Measurements from ENCODE around the gene PADI1. TPM values are rescaled to one million over a fixed set of nuclear protein-coding genes. Genes with fewer than 3 reads are reported as not detected.

PADI1 gene
- total RNA-seq, 1 donor from 2014 or later: not detected

DNA sequence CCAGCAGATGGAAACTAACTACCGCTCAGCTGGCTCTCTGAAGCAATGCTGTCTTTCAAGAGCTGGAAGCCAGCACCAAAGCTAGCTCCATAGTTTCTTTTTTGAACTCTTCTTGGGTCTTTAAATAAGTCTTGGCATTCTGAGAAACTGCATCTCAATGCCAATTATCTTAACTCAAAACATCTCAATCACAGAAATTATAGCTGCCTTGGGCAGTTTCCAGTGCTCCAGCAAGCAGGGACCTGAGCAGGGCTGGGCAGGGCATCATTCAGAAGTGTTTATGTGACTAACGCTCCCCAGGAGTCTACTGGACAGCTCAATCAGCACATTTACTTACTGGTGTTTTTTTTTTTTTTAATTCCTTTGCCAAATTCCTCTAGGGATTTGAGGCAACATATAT lies 84.8 kb downstream of the PADI1 start:
- Mint-ChIP-seq H3K36me3 (ENCODE audit: low read depth, unreplicated experiment) (no peaks in the 10 kb centered on the region), H3K4me1 (ENCODE audit: low read depth, unreplicated experiment) (peaks cover 5% of the 10 kb centered on the region), H3K9me3 (ENCODE audit: unreplicated experiment) (peaks cover 2% of the 10 kb centered on the region), H3K4me3 (ENCODE audit: unreplicated experiment) (no peak overlapping the region), H3K27ac (ENCODE audit: unreplicated experiment) (no peak overlapping the region), H3K27me3 (ENCODE audit: low read depth, unreplicated experiment) (peaks cover 32% of the 10 kb centered on the region)
- Histone ChIP-seq H3K4me2 (ENCODE audit: low read length) (peak overlapping the region; percentile 27), H3K4me1 (ENCODE audit: insufficient read depth, low read length) (peaks cover 19% of the 10 kb centered on the region), H3K27ac (ENCODE audit: low read depth, low read length) (no peak overlapping the region), H3K27me3 (ENCODE audit: insufficient read depth, low read length) (peaks cover 5% of the 10 kb centered on the region), H4K20me1 (ENCODE audit: insufficient read depth, low read length) (no peaks in the 10 kb centered on the region), H3K4me3 (ENCODE audit: insufficient read depth, low read depth, low read length) (no peak overlapping the region), H3K9me3 (ENCODE audit: insufficient read depth, low read depth, low read length) (no peaks in the 10 kb centered on the region), H3K79me2 (ENCODE audit: insufficient read depth, low read length) (no peaks in the 10 kb centered on the region), H3K9ac (ENCODE audit: low read length) (no peak overlapping the region), H2AFZ (ENCODE audit: low read depth, low read length) (no peak overlapping the region), H3K36me3 (ENCODE audit: insufficient read depth, low read length) (no peaks in the 10 kb centered on the region)
- peak; percentile 32 for FAIRE-seq
- TF ChIP-seq EZH2 (IDR thresholded peaks at IDR 0.05; ENCODE audit: insufficient read depth, low read length) (no peak), CTCF (IDR thresholded peaks at IDR 0.05; ENCODE audit: insufficient read depth, low read depth, low read length) (no peak)
- peak; percentile 64 for DNase-seq (ENCODE audit: low read depth)

- Histone ChIP-seq H2AFZ (ENCODE audit: low read depth, low read length) (no peak overlapping the region), H3K27me3 (ENCODE audit: insufficient read depth, low read length) (peaks cover 5% of the 10 kb centered on the region), H3K4me3 (ENCODE audit: insufficient read depth, low read depth, low read length) (no peak overlapping the region), H3K9ac (ENCODE audit: low read length) (no peak overlapping the region), H3K36me3 (ENCODE audit: insufficient read depth, low read length) (no peaks in the 10 kb centered on the region), H3K9me3 (ENCODE audit: insufficient read depth, low read depth, low read length) (no peaks in the 10 kb centered on the region), H3K4me1 (ENCODE audit: insufficient read depth, low read length) (peaks cover 19% of the 10 kb centered on the region), H4K20me1 (ENCODE audit: insufficient read depth, low read length) (no peaks in the 10 kb centered on the region), H3K27ac (ENCODE audit: low read depth, low read length) (no peak overlapping the region), H3K79me2 (ENCODE audit: insufficient read depth, low read length) (no peaks in the 10 kb centered on the region), H3K4me2 (ENCODE audit: low read length) (no peak overlapping the region)
- DNase-seq (ENCODE audit: low read depth) (no peak), FAIRE-seq (no peak)
- H3K36me3 Mint-ChIP-seq (ENCODE audit: low read depth, unreplicated experiment): no peaks in the 10 kb centered on the region
- peaks cover 28% of the 10 kb centered on the region for H3K27me3 Mint-ChIP-seq (ENCODE audit: low read depth, unreplicated experiment)
- H3K4me3 Mint-ChIP-seq (ENCODE audit: unreplicated experiment): no peak overlapping the region
- H3K9me3 Mint-ChIP-seq (ENCODE audit: unreplicated experiment): peaks cover 2% of the 10 kb centered on the region
- TF ChIP-seq EZH2 (IDR thresholded peaks at IDR 0.05; ENCODE audit: insufficient read depth, low read length) (no peak), CTCF (IDR thresholded peaks at IDR 0.05; ENCODE audit: insufficient read depth, low read depth, low read length) (no peak)
- peaks cover 5% of the 10 kb centered on the region for H3K4me1 Mint-ChIP-seq (ENCODE audit: low read depth, unreplicated experiment)
- peak overlapping the region; percentile 26 for H3K27ac Mint-ChIP-seq (ENCODE audit: unreplicated experiment)
These were observed 85.6 kb downstream of the PADI1 start for GRCh38 chr1:17290553-17290952.

GRCh38 chr1:17292299-17293160 lies 87.6 kb downstream of the PADI1 start:
- H3K4me3 Mint-ChIP-seq (ENCODE audit: unreplicated experiment): no peak overlapping the region
- H3K4me1 Mint-ChIP-seq (ENCODE audit: low read depth, unreplicated experiment): peaks cover 5% of the 10 kb centered on the region
- no peaks in the 10 kb centered on the region for H3K36me3 Mint-ChIP-seq (ENCODE audit: low read depth, unreplicated experiment)
- no peak overlapping the region for H3K4me3 ChIP-seq (ENCODE audit: insufficient read depth, low read depth, low read length)
- no peaks in the 10 kb centered on the region for H3K79me2 ChIP-seq (ENCODE audit: insufficient read depth, low read length)
- H3K27me3 Mint-ChIP-seq (ENCODE audit: low read depth, unreplicated experiment): peaks cover 29% of the 10 kb centered on the region
- peaks cover 5% of the 10 kb centered on the region for H3K27me3 ChIP-seq (ENCODE audit: insufficient read depth, low read length)
- H3K36me3 ChIP-seq (ENCODE audit: insufficient read depth, low read length): no peaks in the 10 kb centered on the region
- no peaks in the 10 kb centered on the region for H3K9me3 ChIP-seq (ENCODE audit: insufficient read depth, low read depth, low read length)
- no peaks in the 10 kb centered on the region for H4K20me1 ChIP-seq (ENCODE audit: insufficient read depth, low read length)
- H3K27ac Mint-ChIP-seq (ENCODE audit: unreplicated experiment): no peak overlapping the region
- no peak overlapping the region for H3K27ac ChIP-seq (ENCODE audit: low read depth, low read length)
- H3K9ac ChIP-seq (ENCODE audit: low read length): no peak overlapping the region
- DNase-seq (ENCODE audit: low read depth): no peak
- no peak for FAIRE-seq
- H3K4me1 ChIP-seq (ENCODE audit: insufficient read depth, low read length): peaks cover 12% of the 10 kb centered on the region
- peaks cover 2% of the 10 kb centered on the region for H3K9me3 Mint-ChIP-seq (ENCODE audit: unreplicated experiment)
- no peak overlapping the region for H2AFZ ChIP-seq (ENCODE audit: low read depth, low read length)
- H3K4me2 ChIP-seq (ENCODE audit: low read length): no peak overlapping the region
- TF ChIP-seq CTCF (IDR thresholded peaks at IDR 0.05; ENCODE audit: insufficient read depth, low read depth, low read length) (no peak), EZH2 (IDR thresholded peaks at IDR 0.05; ENCODE audit: insufficient read depth, low read length) (no peak)
